Fibroblast of villous mesenchyme (primary cell): Measurements from ENCODE around the gene NPY. TPM values are rescaled to one million over a fixed set of nuclear protein-coding genes. Genes with fewer than 3 reads are reported as not detected.

Source experiments
- DNase-seq: peaks from one replicate; pipeline ENCODE4 v3.0.0-alpha.2; 2010; ENCODE audit warnings: low read depth
- H3K4me3 ChIP-seq: 2 replicates; pipeline ENCODE4 v1.5.1; 2011; ENCODE audit warnings: low read depth, mild to moderate bottlenecking, low read length
- total RNA-seq: library from RNA; depleted of rRNA; stranded (reverse); fragments of >200 nt; gene quantifications from 2 replicates; pipeline ENCODE4 v1.2.3, GENCODE V29; 2012
- TF ChIP-seq, protein P1 (sequence below): IDR thresholded peaks from 2 replicates; pipeline ENCODE4 v1.5.1; 2012; ENCODE audit warnings: low read depth, mild to moderate bottlenecking, low read length; ENCODE audit not compliant: insufficient read depth

NPY gene
- total RNA-seq, 1 donor = not detected

DNA sequence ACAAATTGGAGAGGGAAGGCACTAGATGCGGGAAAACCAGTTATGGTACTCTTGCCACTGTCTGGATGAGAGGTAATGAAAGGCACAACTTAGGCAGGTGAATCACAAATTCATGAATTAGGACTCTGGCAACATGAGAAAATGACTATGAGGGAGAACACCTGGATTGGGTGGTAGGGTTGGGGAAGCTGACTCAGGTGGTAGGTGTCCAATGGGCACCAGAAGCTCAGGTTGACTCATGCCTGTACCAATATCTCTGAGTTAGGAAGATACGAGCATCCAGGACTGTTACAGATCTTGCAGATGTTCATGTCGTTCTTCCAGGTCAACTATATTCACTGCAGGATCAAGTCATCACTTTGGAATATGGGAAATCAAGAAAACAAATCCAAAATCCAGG, 56.7 kb downstream of the NPY start:
- no peak for DNase-seq
- no peak overlapping the region for H3K4me3 ChIP-seq
- TF ChIP-seq, protein P1, sequence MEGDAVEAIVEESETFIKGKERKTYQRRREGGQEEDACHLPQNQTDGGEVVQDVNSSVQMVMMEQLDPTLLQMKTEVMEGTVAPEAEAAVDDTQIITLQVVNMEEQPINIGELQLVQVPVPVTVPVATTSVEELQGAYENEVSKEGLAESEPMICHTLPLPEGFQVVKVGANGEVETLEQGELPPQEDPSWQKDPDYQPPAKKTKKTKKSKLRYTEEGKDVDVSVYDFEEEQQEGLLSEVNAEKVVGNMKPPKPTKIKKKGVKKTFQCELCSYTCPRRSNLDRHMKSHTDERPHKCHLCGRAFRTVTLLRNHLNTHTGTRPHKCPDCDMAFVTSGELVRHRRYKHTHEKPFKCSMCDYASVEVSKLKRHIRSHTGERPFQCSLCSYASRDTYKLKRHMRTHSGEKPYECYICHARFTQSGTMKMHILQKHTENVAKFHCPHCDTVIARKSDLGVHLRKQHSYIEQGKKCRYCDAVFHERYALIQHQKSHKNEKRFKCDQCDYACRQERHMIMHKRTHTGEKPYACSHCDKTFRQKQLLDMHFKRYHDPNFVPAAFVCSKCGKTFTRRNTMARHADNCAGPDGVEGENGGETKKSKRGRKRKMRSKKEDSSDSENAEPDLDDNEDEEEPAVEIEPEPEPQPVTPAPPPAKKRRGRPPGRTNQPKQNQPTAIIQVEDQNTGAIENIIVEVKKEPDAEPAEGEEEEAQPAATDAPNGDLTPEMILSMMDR = no peak
